ENCODE measurements around the gene NOC3L.
"Not testable (repeated sequence)": the region's sequence is repeated elsewhere in the genome, so short reads cannot be mapped to it uniquely, and the experiment has no call there.

NOC3L gene

DNA sequence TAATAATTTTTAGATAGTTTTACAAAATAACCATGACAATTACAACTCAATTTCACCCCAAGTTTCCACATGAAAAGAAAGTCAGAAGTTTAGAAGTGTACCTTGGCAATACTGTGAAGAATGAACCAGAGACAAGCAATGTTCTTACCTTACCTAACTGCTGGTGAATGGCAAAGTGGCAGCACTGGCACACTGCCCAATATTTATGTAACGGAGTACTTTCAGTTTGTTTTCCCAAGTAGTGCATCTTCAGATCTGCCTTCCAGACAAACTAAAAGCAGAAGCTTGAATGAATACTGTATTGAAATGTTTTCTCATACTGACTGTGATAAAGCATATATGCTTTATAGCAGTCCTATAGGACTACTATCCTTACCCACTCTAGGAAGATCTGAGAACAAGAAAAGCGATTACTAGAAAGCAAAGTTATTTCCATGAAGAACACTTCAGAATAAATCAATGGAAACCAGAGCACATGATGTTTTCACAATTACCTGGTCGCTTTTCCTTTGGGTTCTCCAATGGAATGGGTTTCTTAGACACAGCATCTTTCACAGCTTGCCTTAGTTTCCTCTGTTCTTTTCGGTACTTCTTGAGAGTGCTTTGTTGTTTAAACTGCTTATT is 1.5 kb downstream of the NOC3L start:
- no peak for FAIRE-seq

- no peak for FAIRE-seq
Observed at GRCh38 chr10:94358480-94358879, 4.3 kb downstream of the NOC3L start.

DNA sequence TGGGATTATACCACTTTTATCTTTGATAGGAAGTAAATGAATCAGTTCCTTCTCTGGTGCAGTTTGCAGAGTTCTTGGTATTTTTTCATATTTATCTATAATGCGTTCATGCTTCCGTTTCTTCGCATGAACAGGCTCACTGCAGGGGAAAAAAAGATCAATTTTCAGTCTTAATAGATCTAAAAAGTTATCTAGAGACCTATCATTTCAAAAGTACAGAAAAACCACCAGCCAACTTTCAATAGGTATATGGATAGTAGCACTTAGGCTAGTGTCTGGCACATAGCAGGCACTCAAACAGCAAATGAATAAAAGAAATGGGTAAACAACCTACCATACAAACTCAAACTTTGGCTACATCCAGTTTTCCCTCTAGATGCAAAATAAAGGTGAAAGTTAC is 5.5 kb downstream of the NOC3L start:
- FAIRE-seq = no peak

- peak; percentile 71 for FAIRE-seq
Observed at GRCh38 chr10:94355841-94356240, 6.9 kb downstream of the NOC3L start.

DNA sequence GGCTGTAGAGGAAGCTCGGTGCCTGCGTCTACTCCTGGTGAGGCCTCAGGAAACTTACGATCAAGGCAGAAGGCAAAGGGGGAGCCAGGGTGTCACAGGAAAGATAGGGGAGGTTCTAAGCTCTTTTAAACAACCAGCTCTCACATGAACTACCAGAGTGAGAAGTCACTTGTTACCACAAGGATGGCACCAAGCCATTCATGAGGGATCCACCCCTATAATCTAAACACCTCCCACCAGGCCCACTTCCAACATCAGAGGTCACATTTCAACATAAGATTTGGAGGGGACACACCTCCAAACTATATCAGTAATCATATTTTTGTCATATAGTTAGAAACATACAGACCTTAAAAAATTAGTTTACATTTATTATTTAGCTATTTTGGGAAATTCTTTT is 9.4 kb downstream of the NOC3L start:
- no peak for FAIRE-seq

DNA sequence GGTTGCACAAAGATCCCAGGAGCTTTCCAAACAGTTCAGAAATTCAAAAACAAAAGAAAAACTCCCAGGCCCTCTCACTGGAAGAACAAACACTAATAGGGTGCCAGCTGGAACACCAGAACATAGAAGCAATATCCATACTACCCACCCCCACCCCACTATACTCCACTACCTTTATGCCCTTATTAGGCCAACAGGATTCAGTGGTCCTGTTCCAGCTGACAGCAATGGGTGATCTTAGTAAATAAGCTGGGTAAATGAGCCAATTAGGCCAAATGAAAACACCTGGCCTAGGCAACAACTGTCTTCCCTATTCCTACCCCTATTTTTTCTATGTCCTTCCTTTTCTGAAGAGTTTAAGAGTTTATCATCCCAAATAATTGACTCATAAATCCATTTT is 11.7 kb downstream of the NOC3L start:
- FAIRE-seq = no peak

GRCh38 chr10:94350500-94350899 is 12.2 kb downstream of the NOC3L start:
- not testable (repeated sequence) for FAIRE-seq

GRCh38 chr10:94349327-94349726 is 13.4 kb downstream of the NOC3L start:
- no peak for FAIRE-seq

GRCh38 chr10:94344522-94345122 is 18.1 kb downstream of the NOC3L start:
- FAIRE-seq = no peak

- no peak for FAIRE-seq
Observed at GRCh38 chr10:94343151-94343550, 19.6 kb downstream of the NOC3L start.

- no peak for FAIRE-seq
Observed at GRCh38 chr10:94334857-94335256, 27.9 kb downstream of the NOC3L start.

GRCh38 chr10:94333051-94333450 is 29.7 kb downstream of the NOC3L start:
- no peak for FAIRE-seq

DNA sequence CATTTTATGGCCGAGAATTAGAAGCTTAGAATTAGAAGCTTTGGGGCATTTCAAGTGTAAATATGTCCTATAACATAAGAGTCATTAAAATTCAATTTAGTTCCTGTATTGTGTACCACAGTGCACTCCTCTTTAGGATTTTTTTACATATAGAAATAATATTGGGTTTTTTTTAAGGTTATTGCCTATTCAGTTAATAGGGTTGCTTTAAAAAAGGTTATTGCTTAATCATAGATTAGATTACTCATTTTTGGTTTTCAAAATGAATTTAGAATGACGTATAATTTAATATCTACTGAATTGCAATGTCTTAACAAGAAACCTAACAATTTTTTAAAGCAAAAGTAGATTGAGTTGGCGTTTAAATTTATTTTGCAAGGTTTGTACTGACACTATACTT is 34.1 kb downstream of the NOC3L start:
- FAIRE-seq = no peak

DNA sequence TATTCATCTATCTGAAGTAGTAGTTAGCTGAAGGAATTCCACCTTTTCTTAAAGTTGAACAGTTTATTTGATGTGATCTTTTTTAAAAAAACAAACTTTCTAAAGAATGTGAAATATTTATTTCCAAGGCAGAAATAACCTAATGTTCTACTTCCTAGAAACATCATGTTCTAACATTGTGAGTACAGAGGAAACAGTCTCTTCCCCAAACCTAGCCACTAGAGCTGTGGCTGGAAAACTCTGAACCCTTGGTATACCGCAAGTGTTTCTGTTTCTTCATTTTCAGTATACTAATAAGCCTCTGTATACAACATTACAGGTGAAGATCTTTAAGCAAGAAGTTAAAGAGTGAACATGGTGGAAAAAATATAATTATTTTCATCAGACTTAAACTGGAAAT is 35.1 kb downstream of the NOC3L start:
- FAIRE-seq = no peak

- FAIRE-seq = no peak
Observed at GRCh38 chr10:94324609-94325233, 38.0 kb downstream of the NOC3L start.

DNA sequence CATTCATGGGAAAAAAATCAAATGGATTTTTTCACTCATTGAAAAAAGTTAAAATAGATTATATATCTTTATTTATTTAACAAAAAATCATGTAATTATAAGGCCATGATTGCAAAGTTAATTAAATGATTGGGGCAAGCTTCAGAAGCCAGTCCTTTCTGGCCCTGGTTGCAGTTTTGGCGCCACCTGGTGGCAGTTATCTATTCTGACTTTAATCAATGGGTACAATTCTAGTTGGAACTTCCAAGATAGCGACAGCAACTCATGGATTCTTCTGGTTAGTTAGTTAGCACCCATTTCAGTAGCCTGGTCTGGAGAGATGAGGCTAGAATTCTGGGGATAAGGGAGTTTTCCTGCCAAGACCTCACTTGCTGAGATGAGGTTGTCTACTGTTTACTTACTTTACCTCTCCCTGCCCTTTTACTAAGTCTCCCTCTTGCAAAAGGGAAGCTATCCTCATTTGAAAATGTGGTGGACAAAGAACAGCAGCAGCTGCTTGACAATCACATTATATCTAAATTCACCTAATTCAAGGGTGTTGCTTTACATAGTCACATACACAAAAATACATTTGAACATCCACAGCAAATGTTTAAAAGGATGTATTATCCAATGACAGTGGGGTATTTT is 42.3 kb downstream of the NOC3L start:
- peak; percentile 91 for FAIRE-seq

DNA sequence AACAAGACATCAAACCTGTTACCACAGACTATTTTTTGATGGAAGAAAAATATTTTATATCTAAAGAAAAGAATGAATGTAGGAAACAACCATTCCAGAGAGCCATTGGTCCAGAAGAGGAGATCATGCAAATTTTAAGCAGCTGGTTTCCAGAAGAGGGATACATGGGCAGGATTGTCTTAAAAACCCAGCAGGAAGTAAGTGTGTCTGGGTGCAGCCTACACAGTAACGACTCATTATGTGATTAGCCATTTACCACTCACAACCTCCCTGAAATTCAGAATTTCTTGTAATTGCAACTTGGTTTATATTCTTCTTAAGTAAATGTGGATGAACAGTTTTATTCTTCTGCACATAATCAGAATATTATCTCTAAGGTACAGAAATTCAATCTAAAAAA is 46.2 kb downstream of the NOC3L start:
- no peak for FAIRE-seq

DNA sequence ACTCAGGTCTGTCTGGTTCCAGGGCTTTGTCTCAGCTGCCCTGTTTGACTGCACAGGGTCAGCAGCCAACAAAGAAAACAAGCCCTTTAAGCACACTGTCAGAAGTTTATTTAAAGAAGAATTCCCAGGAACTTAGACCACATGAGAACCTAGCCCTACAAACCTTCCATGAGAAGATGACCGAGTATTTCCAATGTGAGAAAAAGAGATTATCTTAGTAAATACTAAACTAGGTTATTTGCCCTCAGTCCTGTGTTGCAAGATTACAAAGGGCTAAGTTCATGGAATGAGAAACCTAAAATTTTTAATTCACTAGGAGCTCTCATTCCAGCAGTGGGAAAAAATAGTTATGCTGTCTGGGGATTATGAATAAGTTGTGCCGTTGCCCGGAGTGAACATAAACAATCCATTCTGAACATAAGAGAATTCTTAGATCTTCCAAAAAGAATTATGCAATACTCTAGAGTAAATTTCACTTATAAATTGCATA is 46.7 kb downstream of the NOC3L start:
- no peak for FAIRE-seq

GRCh38 chr10:94315024-94315451 is 47.7 kb downstream of the NOC3L start:
- no peak for FAIRE-seq

GRCh38 chr10:94310369-94310768 is 52.4 kb downstream of the NOC3L start:
- no peak for FAIRE-seq

DNA sequence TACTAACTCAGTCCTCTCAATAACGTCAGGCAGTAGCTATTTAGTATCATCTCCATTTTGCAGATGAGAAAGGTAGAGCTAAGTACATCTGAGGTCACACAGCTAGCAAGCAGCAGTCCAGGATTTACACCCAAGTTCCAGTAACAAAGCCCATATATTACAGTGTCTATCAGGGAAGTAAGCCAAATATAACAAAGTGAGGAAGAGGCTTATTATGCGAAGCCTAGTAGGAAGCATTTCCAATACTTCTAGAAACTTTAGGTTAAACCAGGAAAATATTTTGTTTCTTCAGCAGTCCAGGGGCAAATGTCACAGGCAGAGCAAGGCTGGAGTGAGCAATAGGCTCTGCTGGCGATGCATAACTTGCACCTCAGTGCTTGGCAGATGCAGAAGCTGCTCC is 53.9 kb downstream of the NOC3L start:
- FAIRE-seq = no peak

- FAIRE-seq = no peak
Observed at GRCh38 chr10:94307046-94307615, 55.6 kb downstream of the NOC3L start.

DNA sequence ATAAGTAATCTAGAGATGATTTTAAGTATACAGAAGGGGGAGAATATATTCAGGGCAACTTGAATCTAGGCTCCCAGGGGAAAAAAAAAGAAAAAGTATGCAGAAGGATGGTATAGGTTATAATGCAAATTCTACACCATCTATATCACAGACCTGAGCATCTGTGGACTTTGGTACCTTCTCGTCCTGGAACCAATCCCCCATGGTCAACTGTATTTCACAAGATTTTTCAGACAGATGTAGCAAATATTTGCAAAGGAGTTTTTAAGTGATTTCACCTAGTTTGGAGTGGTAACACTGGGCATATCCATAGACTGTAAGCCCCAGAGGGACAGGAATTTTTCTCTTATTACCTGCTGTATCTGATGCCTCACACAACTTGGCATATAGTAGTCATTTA is 58.8 kb downstream of the NOC3L start:
- no peak for FAIRE-seq

- no peak for FAIRE-seq
Observed at GRCh38 chr10:94300042-94300441, 62.7 kb downstream of the NOC3L start.

Measured in islet of Langerhans (tissue), 1 donor.